Mesenchymal stem cell (in vitro differentiated cells and primary cell): ENCODE results near the gene CLN5.
"Not testable (repeated sequence)": the region's sequence is repeated elsewhere in the genome, so short reads cannot be mapped to it uniquely, and the experiment has no call there.

Experiments used
- DNase-seq: peaks from one replicate; pipeline ENCODE4 v3.0.0-alpha.2; 2013
- H2AFZ ChIP-seq: one replicate; pipeline ENCODE4 v1.6.1; 2013; ENCODE audit warnings: low read depth, mild to moderate bottlenecking, control low read depth, inconsistent platforms, low read length, moderate library complexity
- H2AK5ac ChIP-seq: 2 replicates; pipeline ENCODE4 v1.6.1; 2013; ENCODE audit warnings: low read length, moderate library complexity, mild to moderate bottlenecking, inconsistent platforms; ENCODE audit not compliant: severe bottlenecking
- H2BK120ac ChIP-seq: one replicate; pipeline ENCODE4 v1.6.1; 2013; ENCODE audit warnings: low read depth, mild to moderate bottlenecking, inconsistent platforms, low read length, moderate library complexity
- H2BK12ac ChIP-seq, 2 experiments: one replicate each; pipeline ENCODE4 v1.6.1; 2013; ENCODE audit warnings: inconsistent platforms in 2 of 2, low read length in 2 of 2, mild to moderate bottlenecking in 2 of 2, moderate library complexity in 2 of 2, control low read depth in 1 of 2
- H2BK15ac ChIP-seq: one replicate; pipeline ENCODE4 v1.6.1; 2013; ENCODE audit warnings: mild to moderate bottlenecking, low read depth, inconsistent platforms; ENCODE audit not compliant: poor library complexity, severe bottlenecking
- H2BK5ac ChIP-seq: 2 replicates; pipeline ENCODE4 v1.6.1; 2013; ENCODE audit warnings: low read depth, mild to moderate bottlenecking, low read length, control low read depth, inconsistent platforms; ENCODE audit not compliant: poor library complexity, severe bottlenecking
- H3K14ac ChIP-seq, 2 experiments: one replicate each; pipeline ENCODE4 v1.6.1; 2013; ENCODE audit warnings: inconsistent platforms in 2 of 2, low read length in 2 of 2, control low read depth in 1 of 2, mild to moderate bottlenecking in 1 of 2, moderate library complexity in 1 of 2
- H3K18ac ChIP-seq, 2 experiments: one replicate each; pipeline ENCODE4 v1.6.1; 2013; ENCODE audit warnings: inconsistent platforms in 2 of 2, low read length in 2 of 2, control low read depth in 1 of 2, low read depth in 1 of 2, mild to moderate bottlenecking in 1 of 2
- H3K23ac ChIP-seq, 2 experiments: one replicate each; pipeline ENCODE4 v1.6.1; 2013; ENCODE audit warnings: inconsistent platforms in 2 of 2, low read length in 2 of 2, mild to moderate bottlenecking in 2 of 2, moderate library complexity in 2 of 2, control low read depth in 1 of 2
- H3K27ac ChIP-seq: 2 replicates; pipeline ENCODE4 v1.5.1; 2013; ENCODE audit warnings: mild to moderate bottlenecking, moderate library complexity, low read length, control low read depth, inconsistent platforms; ENCODE audit not compliant: poor library complexity, severe bottlenecking
- H3K27me3 ChIP-seq, 2 experiments: 2 replicates each; pipeline versions ENCODE4 v1.6.1 to v1.7.0; 2013; ENCODE audit warnings: low read length in 2 of 2, mild to moderate bottlenecking in 2 of 2, moderate library complexity in 2 of 2, control low read depth in 1 of 2, inconsistent platforms in 1 of 2; ENCODE audit not compliant: control insufficient read depth in 1 of 2, insufficient read depth in 1 of 2
- H3K36me3 ChIP-seq, 2 experiments: 2 replicates each; pipeline versions ENCODE4 v1.6.1 to v1.7.0; 2013; ENCODE audit warnings: low read length in 2 of 2, control low read depth in 1 of 2, inconsistent platforms in 1 of 2, low read depth in 1 of 2, mild to moderate bottlenecking in 1 of 2; ENCODE audit not compliant: insufficient read depth in 2 of 2, control insufficient read depth in 1 of 2
- H3K4ac ChIP-seq, 2 experiments: one replicate each; pipeline ENCODE4 v1.6.1; 2013; ENCODE audit warnings: inconsistent platforms in 2 of 2, low read length in 2 of 2, mild to moderate bottlenecking in 2 of 2, moderate library complexity in 2 of 2, control low read depth in 1 of 2, low read depth in 1 of 2
- H3K4me1 ChIP-seq: 2 replicates; pipeline ENCODE4 v1.6.1; 2013; ENCODE audit warnings: low read depth, low read length, control low read depth; ENCODE audit not compliant: control insufficient read depth, insufficient read depth
- H3K4me2 ChIP-seq: 2 replicates; pipeline ENCODE4 v1.6.1; 2013; ENCODE audit warnings: low read length, mild to moderate bottlenecking, inconsistent platforms; ENCODE audit not compliant: poor library complexity, severe bottlenecking
- H3K4me3 ChIP-seq, 2 experiments: 2 replicates each; pipeline versions ENCODE4 v1.5.1 to v1.7.0; 2013; ENCODE audit warnings: low read length in 2 of 2, mild to moderate bottlenecking in 2 of 2, control low read depth in 1 of 2, low read depth in 1 of 2; ENCODE audit not compliant: insufficient read depth in 1 of 2
- H3K79me1 ChIP-seq: replicated peaks from 2 replicates; pipeline ENCODE4 v1.6.1; 2013; ENCODE audit warnings: mild to moderate bottlenecking, control low read depth, low read length, inconsistent platforms; ENCODE audit not compliant: poor library complexity, severe bottlenecking
- H3K9ac ChIP-seq: 2 replicates; pipeline ENCODE4 v1.7.0; 2013; ENCODE audit warnings: mild to moderate bottlenecking, low read length, moderate library complexity
- H3K9me3 ChIP-seq: 2 replicates; pipeline ENCODE4 v1.7.0; 2013; ENCODE audit warnings: mild to moderate bottlenecking, low read length; ENCODE audit not compliant: control insufficient read depth
- H4K8ac ChIP-seq: one replicate; pipeline ENCODE4 v1.6.1; 2013; ENCODE audit warnings: inconsistent platforms, mild to moderate bottlenecking, low read length, moderate library complexity
- H4K91ac ChIP-seq: one replicate; pipeline ENCODE4 v1.6.1; 2013; ENCODE audit warnings: mild to moderate bottlenecking, low read length, inconsistent platforms
- WGBS: methylation state at CpG from one replicate; pipeline ENCODE4 v1.1.7; 2013; ENCODE audit warnings: mixed read lengths; 5-methylcytosine and 5-hydroxymethylcytosine counted together

The CLN5 gene

DNA sequence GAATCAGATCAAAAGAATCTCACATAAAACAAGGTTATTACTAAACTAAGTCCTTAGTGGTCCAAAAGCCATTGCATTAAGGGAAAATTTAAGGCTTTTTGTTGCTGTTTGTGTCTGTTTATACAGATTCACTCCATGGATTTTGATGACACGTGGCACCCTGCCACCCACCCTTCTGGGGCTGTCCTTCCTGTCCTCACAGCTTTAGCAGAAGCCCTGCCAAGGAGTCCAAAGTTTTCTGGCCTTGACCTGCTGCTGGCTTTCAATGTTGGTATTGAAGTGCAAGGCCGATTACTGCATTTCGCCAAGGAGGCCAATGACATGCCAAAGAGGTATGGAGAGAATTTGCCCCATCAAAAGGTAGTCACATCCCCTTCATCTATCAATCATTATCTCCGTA is 36.7 kb upstream of the CLN5 start:
- peaks cover 0 to 12% of the 10 kb centered on the region in 2 experiments for H3K27me3 ChIP-seq
- no peak overlapping the region for H2BK12ac ChIP-seq
- peaks cover 7% of the 10 kb centered on the region for H3K9me3 ChIP-seq
- H3K18ac ChIP-seq: no peak overlapping the region
- H2AFZ ChIP-seq: no peak overlapping the region
- H3K9ac ChIP-seq: no peak overlapping the region
- H3K79me1 ChIP-seq: no peaks in the 10 kb centered on the region
- H2BK5ac ChIP-seq: no peak overlapping the region
- no peak overlapping the region for H2BK120ac ChIP-seq
- no peak overlapping the region for H3K4me2 ChIP-seq
- no peak overlapping the region for H2BK15ac ChIP-seq
- DNase-seq: no peak
- H4K91ac ChIP-seq: no peak overlapping the region
- no peaks in the 10 kb centered on the region for H3K36me3 ChIP-seq
- H3K4me1 ChIP-seq: no peaks in the 10 kb centered on the region
- H3K27ac ChIP-seq: no peak overlapping the region
- no peak overlapping the region for H4K8ac ChIP-seq
- WGBS: 97% methylated on average over 4 of the region's 4 CpGs
- no peak overlapping the region for H3K4ac ChIP-seq
- no peak overlapping the region for H3K4me3 ChIP-seq
- H2AK5ac ChIP-seq: no peak overlapping the region
- no peak overlapping the region for H3K14ac ChIP-seq
- H3K23ac ChIP-seq: no peak overlapping the region

DNA sequence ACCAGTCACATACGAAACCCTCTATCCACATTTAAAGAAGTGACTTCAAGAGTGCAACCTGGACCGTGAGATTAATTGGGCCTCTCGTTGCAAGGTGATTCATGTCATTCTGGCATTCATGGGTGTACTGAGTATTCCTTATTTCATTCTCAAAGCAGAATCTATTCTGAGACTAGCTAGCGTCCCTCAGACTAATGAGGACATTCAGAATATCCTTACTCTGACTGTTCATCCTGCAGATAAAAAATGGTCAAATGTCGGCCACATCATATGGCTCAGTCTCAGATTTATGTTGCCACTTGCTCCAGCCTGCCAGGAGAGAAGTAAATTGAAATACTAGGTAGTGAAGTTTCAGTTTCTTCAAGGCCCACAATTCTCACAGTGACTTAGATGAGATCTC is 36.2 kb upstream of the CLN5 start:
- peaks cover 0 to 8% of the 10 kb centered on the region in 2 experiments for H3K27me3 ChIP-seq
- no peak overlapping the region for H2BK15ac ChIP-seq
- no peak overlapping the region for H2BK5ac ChIP-seq
- H3K36me3 ChIP-seq: no peaks in the 10 kb centered on the region
- no peak overlapping the region for H2AFZ ChIP-seq
- no peaks in the 10 kb centered on the region for H3K4me1 ChIP-seq
- no peak overlapping the region for H2BK120ac ChIP-seq
- no peak overlapping the region for H3K14ac ChIP-seq
- H3K9me3 ChIP-seq: peaks cover 11% of the 10 kb centered on the region
- H3K4me2 ChIP-seq: no peak overlapping the region
- H3K4me3 ChIP-seq: no peak overlapping the region
- DNase-seq: no peak
- no peak overlapping the region for H3K18ac ChIP-seq
- no peak overlapping the region for H3K9ac ChIP-seq
- no peaks in the 10 kb centered on the region for H3K79me1 ChIP-seq
- no peak overlapping the region for H3K27ac ChIP-seq
- no peak overlapping the region for H2AK5ac ChIP-seq
- WGBS: 97% methylated on average over 5 of the region's 5 CpGs
- H4K8ac ChIP-seq: no peak overlapping the region
- H2BK12ac ChIP-seq: no peak overlapping the region
- H3K23ac ChIP-seq: no peak overlapping the region
- no peak overlapping the region for H4K91ac ChIP-seq
- no peak overlapping the region for H3K4ac ChIP-seq

DNA sequence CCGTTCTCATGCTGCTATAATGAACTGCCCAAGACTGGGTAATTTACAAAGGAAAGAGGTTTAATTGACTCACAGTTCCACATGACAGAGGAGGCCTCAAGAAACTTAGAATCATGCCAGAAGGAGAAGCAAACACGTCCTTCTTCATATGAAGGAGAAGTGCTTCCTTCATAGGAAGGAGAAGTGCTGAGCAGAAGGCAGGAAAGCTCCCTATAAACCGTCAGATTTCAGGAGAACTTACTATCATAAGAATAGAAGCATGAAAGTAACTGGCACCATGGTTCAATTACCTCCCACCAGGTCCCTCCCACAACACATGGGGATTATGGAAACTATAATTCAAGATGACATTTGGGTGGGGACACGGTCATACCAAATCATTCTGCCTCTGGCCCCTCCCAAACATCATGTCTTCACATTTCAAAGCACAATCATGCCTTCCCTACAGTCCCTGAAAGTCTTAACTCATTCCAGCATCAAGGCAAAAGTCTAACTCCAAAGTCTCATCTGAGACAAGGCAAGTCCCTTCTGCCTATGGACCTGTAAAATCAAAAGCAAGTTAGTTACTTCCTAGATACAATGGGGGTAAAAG is 32.9 kb upstream of the CLN5 start:
- H3K9me3 ChIP-seq: peaks cover 18% of the 10 kb centered on the region
- H3K4me1 ChIP-seq: no peaks in the 10 kb centered on the region
- H3K79me1 ChIP-seq: no peaks in the 10 kb centered on the region
- H3K27ac ChIP-seq: no peak overlapping the region
- no peak overlapping the region for H3K9ac ChIP-seq
- no peak overlapping the region for H3K4me2 ChIP-seq
- no peak overlapping the region for H2BK12ac ChIP-seq
- no peak overlapping the region for H2BK5ac ChIP-seq
- no peak overlapping the region for H3K14ac ChIP-seq
- no peaks in the 10 kb centered on the region for H3K36me3 ChIP-seq
- H2BK15ac ChIP-seq: no peak overlapping the region
- H3K23ac ChIP-seq: no peak overlapping the region
- no peak for DNase-seq
- H3K4ac ChIP-seq: no peak overlapping the region
- H4K91ac ChIP-seq: no peak overlapping the region
- H2AK5ac ChIP-seq: no peak overlapping the region
- no peak overlapping the region for H4K8ac ChIP-seq
- no peak overlapping the region for H3K4me3 ChIP-seq
- no peak overlapping the region for H2AFZ ChIP-seq
- no peak overlapping the region for H2BK120ac ChIP-seq
- H3K27me3 ChIP-seq: no peaks in the 10 kb centered on the region
- WGBS: 66% methylated on average over 3 of the region's 4 CpGs
- H3K18ac ChIP-seq: no peak overlapping the region

DNA sequence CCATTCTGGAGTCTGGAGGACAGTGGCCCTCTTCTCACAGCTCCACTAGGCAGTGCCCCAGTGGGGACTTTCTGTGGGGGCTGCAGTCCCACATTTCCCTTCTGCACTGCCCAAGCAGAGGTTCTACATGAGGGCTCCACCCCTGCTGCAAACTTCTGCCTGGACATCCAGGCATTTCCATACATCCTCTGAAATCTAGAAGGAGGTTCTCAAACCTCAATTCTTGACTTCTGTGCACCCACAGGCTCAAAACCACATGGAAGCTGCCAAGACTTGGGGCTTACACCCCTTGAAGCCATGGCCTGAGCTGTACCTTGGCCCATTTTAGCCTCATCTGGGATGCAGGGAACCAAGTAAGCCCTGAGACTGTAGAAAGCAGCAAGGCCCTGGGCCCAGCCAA is 32.1 kb upstream of the CLN5 start:
- H2AK5ac ChIP-seq, H3K14ac ChIP-seq, H3K4me2 ChIP-seq, H3K27me3 ChIP-seq, H2BK120ac ChIP-seq, H3K23ac ChIP-seq, H3K9ac ChIP-seq, H3K18ac ChIP-seq, H3K79me1 ChIP-seq, H3K4me1 ChIP-seq, H2BK5ac ChIP-seq, H2BK15ac ChIP-seq, H3K27ac ChIP-seq, H3K4ac ChIP-seq, H2AFZ ChIP-seq, H2BK12ac ChIP-seq, H4K8ac ChIP-seq, H3K4me3 ChIP-seq, DNase-seq, H4K91ac ChIP-seq, H3K36me3 ChIP-seq: not testable (repeated sequence)
- H3K9me3 ChIP-seq: peaks cover 18% of the 10 kb centered on the region
